Measurements from ENCODE around the gene CEP128. TPM values are rescaled to one million over a fixed set of nuclear protein-coding genes. Genes with fewer than 3 reads are reported as not detected.

CEP128 gene
- total and polyA plus RNA-seq, 2 experiments from 2014 or later = 7.6 to 17.6 TPM

DNA sequence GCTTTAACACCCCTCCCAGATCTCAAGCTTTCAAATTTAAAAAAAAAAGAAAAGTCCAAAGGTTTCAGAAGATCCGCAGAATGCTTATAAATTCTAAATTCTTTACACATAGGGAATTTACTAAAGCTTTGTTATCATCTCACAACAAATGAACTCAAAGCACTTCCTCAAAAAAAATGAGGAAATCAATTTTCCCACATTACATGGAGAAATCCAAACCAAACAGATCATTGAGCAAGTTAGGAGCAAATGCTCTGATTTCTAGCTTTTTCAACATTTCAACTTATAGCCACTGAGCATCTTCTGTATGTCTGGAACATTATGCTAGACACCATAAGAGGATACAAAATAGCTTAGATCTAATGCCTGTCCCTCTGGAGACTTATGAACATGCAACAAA lies 161.0 kb downstream of the CEP128 start:
- H3K4me1 ChIP-seq (ENCODE audit: insufficient read depth) = no peaks in the 10 kb centered on the region
- H2AFZ ChIP-seq = no peak overlapping the region
- Mint-ChIP-seq H3K4me3 (no peak overlapping the region), H3K36me3 (ENCODE audit: low read depth) (no peaks in the 10 kb centered on the region), H3K9me3 (no peaks in the 10 kb centered on the region), H3K27me3 (ENCODE audit: insufficient read depth, low read depth, poor library complexity) (no peaks in the 10 kb centered on the region), H3K4me1 (no peaks in the 10 kb centered on the region), H3K27ac (no peak overlapping the region)
- ATAC-seq = no peak
- no peak overlapping the region for H3K4me3 ChIP-seq
- DNase-seq (ENCODE audit: low spot score) = no peak
- H3K4me2 ChIP-seq = no peak overlapping the region
- no peaks in the 10 kb centered on the region for H3K36me3 ChIP-seq (ENCODE audit: insufficient read depth)
- no peaks in the 10 kb centered on the region for H3K79me2 ChIP-seq (replicated peaks; ENCODE audit: insufficient read depth)
- no peaks in the 10 kb centered on the region for H4K20me1 ChIP-seq (replicated peaks; ENCODE audit: insufficient read depth)
- TF ChIP-seq POLR2AphosphoS5 (IDR thresholded peaks at IDR 0.05; ENCODE audit: low read depth) (no peak), EZH2 (IDR thresholded peaks at IDR 0.05; ENCODE audit: low read depth, unreplicated experiment) (no peak), ZNF331 (CRISPR knock-in tag; IDR thresholded peaks at IDR 0.05; ENCODE audit: low read depth) (no peak), CREB1 (CRISPR knock-in tag; IDR thresholded peaks at IDR 0.05; ENCODE audit: low read depth) (no peak), EZH2phosphoT487 (IDR thresholded peaks at IDR 0.05; ENCODE audit: unreplicated experiment) (no peak), ZNF114 (CRISPR knock-in tag; IDR thresholded peaks at IDR 0.05) (no peak), JUNB (IDR thresholded peaks at IDR 0.05; ENCODE audit: unreplicated experiment) (no peak), NANOG (IDR thresholded peaks at IDR 0.05; ENCODE audit: borderline replicate concordance) (no peak), STAT1 (IDR thresholded peaks at IDR 0.05; ENCODE audit: unreplicated experiment) (no peak)
- TF ChIP-seq, protein P1, sequence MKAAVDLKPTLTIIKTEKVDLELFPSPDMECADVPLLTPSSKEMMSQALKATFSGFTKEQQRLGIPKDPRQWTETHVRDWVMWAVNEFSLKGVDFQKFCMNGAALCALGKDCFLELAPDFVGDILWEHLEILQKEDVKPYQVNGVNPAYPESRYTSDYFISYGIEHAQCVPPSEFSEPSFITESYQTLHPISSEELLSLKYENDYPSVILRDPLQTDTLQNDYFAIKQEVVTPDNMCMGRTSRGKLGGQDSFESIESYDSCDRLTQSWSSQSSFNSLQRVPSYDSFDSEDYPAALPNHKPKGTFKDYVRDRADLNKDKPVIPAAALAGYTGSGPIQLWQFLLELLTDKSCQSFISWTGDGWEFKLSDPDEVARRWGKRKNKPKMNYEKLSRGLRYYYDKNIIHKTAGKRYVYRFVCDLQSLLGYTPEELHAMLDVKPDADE (IDR thresholded peaks at IDR 0.05) = no peak
- TF ChIP-seq, protein P2, sequence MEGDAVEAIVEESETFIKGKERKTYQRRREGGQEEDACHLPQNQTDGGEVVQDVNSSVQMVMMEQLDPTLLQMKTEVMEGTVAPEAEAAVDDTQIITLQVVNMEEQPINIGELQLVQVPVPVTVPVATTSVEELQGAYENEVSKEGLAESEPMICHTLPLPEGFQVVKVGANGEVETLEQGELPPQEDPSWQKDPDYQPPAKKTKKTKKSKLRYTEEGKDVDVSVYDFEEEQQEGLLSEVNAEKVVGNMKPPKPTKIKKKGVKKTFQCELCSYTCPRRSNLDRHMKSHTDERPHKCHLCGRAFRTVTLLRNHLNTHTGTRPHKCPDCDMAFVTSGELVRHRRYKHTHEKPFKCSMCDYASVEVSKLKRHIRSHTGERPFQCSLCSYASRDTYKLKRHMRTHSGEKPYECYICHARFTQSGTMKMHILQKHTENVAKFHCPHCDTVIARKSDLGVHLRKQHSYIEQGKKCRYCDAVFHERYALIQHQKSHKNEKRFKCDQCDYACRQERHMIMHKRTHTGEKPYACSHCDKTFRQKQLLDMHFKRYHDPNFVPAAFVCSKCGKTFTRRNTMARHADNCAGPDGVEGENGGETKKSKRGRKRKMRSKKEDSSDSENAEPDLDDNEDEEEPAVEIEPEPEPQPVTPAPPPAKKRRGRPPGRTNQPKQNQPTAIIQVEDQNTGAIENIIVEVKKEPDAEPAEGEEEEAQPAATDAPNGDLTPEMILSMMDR (conservative IDR thresholded peaks at IDR 0.05; ENCODE audit: low read depth in 2 of 2) = no peak
- TF ChIP-seq, protein P3, sequence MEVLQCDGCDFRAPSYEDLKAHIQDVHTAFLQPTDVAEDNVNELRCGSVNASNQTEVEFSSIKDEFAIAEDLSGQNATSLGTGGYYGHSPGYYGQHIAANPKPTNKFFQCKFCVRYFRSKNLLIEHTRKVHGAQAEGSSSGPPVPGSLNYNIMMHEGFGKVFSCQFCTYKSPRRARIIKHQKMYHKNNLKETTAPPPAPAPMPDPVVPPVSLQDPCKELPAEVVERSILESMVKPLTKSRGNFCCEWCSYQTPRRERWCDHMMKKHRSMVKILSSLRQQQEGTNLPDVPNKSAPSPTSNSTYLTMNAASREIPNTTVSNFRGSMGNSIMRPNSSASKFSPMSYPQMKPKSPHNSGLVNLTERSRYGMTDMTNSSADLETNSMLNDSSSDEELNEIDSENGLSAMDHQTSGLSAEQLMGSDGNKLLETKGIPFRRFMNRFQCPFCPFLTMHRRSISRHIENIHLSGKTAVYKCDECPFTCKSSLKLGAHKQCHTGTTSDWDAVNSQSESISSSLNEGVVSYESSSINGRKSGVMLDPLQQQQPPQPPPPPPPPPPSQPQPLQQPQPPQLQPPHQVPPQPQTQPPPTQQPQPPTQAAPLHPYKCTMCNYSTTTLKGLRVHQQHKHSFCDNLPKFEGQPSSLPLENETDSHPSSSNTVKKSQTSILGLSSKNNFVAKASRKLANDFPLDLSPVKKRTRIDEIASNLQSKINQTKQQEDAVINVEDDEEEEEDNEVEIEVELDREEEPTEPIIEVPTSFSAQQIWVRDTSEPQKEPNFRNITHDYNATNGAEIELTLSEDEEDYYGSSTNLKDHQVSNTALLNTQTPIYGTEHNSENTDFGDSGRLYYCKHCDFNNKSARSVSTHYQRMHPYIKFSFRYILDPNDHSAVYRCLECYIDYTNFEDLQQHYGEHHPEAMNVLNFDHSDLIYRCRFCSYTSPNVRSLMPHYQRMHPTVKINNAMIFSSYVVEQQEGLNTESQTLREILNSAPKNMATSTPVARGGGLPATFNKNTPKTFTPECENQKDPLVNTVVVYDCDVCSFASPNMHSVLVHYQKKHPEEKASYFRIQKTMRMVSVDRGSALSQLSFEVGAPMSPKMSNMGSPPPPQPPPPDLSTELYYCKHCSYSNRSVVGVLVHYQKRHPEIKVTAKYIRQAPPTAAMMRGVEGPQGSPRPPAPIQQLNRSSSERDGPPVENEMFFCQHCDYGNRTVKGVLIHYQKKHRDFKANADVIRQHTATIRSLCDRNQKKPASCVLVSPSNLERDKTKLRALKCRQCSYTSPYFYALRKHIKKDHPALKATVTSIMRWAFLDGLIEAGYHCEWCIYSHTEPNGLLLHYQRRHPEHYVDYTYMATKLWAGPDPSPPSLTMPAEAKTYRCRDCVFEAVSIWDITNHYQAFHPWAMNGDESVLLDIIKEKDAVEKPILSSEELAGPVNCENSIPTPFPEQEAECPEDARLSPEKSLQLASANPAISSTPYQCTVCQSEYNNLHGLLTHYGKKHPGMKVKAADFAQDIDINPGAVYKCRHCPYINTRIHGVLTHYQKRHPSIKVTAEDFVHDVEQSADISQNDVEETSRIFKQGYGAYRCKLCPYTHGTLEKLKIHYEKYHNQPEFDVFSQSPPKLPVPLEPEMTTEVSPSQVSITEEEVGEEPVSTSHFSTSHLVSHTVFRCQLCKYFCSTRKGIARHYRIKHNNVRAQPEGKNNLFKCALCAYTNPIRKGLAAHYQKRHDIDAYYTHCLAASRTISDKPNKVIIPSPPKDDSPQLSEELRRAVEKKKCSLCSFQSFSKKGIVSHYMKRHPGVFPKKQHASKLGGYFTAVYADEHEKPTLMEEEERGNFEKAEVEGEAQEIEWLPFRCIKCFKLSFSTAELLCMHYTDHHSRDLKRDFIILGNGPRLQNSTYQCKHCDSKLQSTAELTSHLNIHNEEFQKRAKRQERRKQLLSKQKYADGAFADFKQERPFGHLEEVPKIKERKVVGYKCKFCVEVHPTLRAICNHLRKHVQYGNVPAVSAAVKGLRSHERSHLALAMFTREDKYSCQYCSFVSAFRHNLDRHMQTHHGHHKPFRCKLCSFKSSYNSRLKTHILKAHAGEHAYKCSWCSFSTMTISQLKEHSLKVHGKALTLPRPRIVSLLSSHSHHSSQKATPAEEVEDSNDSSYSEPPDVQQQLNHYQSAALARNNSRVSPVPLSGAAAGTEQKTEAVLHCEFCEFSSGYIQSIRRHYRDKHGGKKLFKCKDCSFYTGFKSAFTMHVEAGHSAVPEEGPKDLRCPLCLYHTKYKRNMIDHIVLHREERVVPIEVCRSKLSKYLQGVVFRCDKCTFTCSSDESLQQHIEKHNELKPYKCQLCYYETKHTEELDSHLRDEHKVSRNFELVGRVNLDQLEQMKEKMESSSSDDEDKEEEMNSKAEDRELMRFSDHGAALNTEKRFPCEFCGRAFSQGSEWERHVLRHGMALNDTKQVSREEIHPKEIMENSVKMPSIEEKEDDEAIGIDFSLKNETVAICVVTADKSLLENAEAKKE (CRISPR knock-in tag; IDR thresholded peaks at IDR 0.05) = no peak
- TF ChIP-seq, protein P4, sequence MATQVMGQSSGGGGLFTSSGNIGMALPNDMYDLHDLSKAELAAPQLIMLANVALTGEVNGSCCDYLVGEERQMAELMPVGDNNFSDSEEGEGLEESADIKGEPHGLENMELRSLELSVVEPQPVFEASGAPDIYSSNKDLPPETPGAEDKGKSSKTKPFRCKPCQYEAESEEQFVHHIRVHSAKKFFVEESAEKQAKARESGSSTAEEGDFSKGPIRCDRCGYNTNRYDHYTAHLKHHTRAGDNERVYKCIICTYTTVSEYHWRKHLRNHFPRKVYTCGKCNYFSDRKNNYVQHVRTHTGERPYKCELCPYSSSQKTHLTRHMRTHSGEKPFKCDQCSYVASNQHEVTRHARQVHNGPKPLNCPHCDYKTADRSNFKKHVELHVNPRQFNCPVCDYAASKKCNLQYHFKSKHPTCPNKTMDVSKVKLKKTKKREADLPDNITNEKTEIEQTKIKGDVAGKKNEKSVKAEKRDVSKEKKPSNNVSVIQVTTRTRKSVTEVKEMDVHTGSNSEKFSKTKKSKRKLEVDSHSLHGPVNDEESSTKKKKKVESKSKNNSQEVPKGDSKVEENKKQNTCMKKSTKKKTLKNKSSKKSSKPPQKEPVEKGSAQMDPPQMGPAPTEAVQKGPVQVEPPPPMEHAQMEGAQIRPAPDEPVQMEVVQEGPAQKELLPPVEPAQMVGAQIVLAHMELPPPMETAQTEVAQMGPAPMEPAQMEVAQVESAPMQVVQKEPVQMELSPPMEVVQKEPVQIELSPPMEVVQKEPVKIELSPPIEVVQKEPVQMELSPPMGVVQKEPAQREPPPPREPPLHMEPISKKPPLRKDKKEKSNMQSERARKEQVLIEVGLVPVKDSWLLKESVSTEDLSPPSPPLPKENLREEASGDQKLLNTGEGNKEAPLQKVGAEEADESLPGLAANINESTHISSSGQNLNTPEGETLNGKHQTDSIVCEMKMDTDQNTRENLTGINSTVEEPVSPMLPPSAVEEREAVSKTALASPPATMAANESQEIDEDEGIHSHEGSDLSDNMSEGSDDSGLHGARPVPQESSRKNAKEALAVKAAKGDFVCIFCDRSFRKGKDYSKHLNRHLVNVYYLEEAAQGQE (IDR thresholded peaks at IDR 0.05; ENCODE audit: unreplicated experiment) = no peak
- no peaks in the 10 kb centered on the region for H3F3A ChIP-seq (replicated peaks; ENCODE audit: low read depth)
- no peaks in the 10 kb centered on the region for H3K9me2 ChIP-seq (ENCODE audit: insufficient read depth)
- no peak overlapping the region for H3K27ac ChIP-seq (ENCODE audit: low read depth)
- H3K27me3 ChIP-seq (ENCODE audit: insufficient read depth) = no peaks in the 10 kb centered on the region
